Tibial nerve (tissue), 4 donors: ENCODE data around the gene RAC2.

Experiments
- EP300 ChIP-seq, 2 donors: sonication (generic); formaldehyde crosslinking; IDR thresholded peaks; one replicate each; pipeline ENCODE4 v1.6.1; 2017; ENCODE audit warnings: antibody characterized with exemption in 2 of 2, mild to moderate bottlenecking in 1 of 2
- TF ChIP-seq, protein P1 (sequence below), 5 experiments: fragments of 200-600 bp in 3 of 5; fragments of 450-650 bp in 2 of 5; sonication (generic) in 3 of 5; IDR thresholded peaks; one replicate each; pipeline ENCODE4 v1.5.1; 2016 to 2019; ENCODE audit warnings: antibody characterized with exemption in 5 of 5, mild to moderate bottlenecking in 3 of 5, moderate library complexity in 2 of 5

DNA sequence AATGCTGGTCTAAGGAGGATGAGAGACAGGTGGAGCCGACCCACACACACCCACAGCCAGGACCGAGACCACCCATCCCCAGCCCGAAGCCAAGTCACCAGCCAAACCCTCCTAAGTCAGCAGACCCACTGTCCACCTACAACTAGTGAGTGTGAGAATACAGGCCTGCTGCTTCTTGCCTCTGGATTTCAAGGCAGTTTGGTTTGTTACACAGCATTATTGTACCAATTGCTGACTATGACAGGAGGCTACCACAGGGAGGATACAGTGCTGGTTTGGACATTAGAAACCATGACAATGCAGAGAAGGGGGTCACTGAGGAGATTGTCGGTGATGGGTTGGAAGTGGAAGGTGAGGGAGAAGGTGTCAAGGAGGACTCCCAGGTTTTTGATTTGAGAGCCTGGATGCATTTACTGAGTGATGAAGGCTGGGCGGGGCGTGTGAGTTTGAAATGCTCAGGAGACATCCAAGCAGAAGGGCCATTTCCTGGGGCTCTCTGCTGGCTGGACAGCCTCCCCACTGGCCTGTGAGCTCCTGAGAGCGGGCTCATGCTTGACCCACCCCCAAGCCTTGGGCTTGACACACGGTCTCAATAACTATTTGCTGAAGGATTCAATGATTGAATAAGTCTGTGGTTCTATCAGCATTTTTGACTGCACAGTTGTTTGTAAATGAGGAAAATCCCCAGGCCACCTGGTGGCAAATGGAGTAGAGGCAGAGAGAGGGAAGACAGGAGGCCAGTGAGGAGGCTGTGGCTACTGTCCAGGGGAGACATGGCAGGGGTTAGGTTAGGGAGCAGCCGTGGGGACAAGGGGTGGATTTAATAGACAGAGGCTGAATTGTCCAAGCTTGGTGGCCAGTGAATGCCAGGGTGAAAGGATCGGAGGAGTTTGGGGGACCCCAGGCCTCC lies 22.4 kb downstream of the RAC2 start:
- no peak for TF ChIP-seq EP300 (IDR thresholded peaks at IDR 0.05)
- TF ChIP-seq, protein P1, sequence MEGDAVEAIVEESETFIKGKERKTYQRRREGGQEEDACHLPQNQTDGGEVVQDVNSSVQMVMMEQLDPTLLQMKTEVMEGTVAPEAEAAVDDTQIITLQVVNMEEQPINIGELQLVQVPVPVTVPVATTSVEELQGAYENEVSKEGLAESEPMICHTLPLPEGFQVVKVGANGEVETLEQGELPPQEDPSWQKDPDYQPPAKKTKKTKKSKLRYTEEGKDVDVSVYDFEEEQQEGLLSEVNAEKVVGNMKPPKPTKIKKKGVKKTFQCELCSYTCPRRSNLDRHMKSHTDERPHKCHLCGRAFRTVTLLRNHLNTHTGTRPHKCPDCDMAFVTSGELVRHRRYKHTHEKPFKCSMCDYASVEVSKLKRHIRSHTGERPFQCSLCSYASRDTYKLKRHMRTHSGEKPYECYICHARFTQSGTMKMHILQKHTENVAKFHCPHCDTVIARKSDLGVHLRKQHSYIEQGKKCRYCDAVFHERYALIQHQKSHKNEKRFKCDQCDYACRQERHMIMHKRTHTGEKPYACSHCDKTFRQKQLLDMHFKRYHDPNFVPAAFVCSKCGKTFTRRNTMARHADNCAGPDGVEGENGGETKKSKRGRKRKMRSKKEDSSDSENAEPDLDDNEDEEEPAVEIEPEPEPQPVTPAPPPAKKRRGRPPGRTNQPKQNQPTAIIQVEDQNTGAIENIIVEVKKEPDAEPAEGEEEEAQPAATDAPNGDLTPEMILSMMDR (IDR thresholded peaks at IDR 0.05) = no peak
